K562 (cell line): ENCODE data around the gene ULK3. TPM values are rescaled to one million over a fixed set of nuclear protein-coding genes. Genes with fewer than 3 reads are reported as not detected.

Source experiments
- ATAC-seq: fragments of 200-7000 bp; cut with Tn5 transposase; 3 replicates; pipeline ENCODE4 v1.9.1; 2020; ENCODE audit warnings: moderate library complexity
- BruUV-seq: library from RNA; stranded (reverse); fragments of 400-500 nt; replicated peaks from 2 replicates; lab custom pipeline; 2021; lab: Mats Ljungman, UMichigan
- CTCF ChIA-PET: fragments of 300-600 bp; formaldehyde crosslinking; extraction: SDS; loops from one replicate; lab custom pipeline; 2021; ENCODE audit warnings: low intra/inter-chr PET ratio; lab: Yijun Ruan, JAX
- POLR2A ChIA-PET: fragments of 300-600, 350-650 bp; sonication (Branson Sonifier 250); formaldehyde crosslinking; extraction: SDS; loops from one replicate; lab custom pipeline; 2021; ENCODE audit warnings: antibody characterized with exemption, inconsistent platforms; lab: Yijun Ruan, JAX
- DNase-seq, 4 experiments: peaks; one replicate each; pipeline versions ENCODE4 v3.0.0 to v3.0.0-alpha.2; 2011 to 2018; ENCODE audit warnings: low spot score in 3 of 4, mixed read lengths in 3 of 4; ENCODE audit errors: extremely low read depth in 1 of 4
- FAIRE-seq: peaks from 2 replicates; lab custom pipeline; 2011; peaks lifted over from hg19 to GRCh38; lab: Jason Lieb, UNC
- H2AFZ ChIP-seq: 2 replicates; pipeline ENCODE4 v1.6.0; 2011; ENCODE audit warnings: low read depth, low read length, control low read depth, inconsistent platforms
- H3K27ac ChIP-seq: fragments of 200-600 bp; 3 replicates; pipeline ENCODE4 v1.8.0; 2011; ENCODE audit warnings: low read depth, mild to moderate bottlenecking, control low read depth, inconsistent platforms, low read length, moderate library complexity, mixed read lengths; ENCODE audit errors: extremely low read depth
- H3K27me3 ChIP-seq, 2 experiments: fragments of 300-600 bp in 1 of 2; 2 replicates in 1 of 2; 3 replicates in 1 of 2; pipeline versions ENCODE4 v1.6.0 to v1.8.0; 2011; ENCODE audit warnings: inconsistent platforms in 2 of 2, low read length in 2 of 2, mild to moderate bottlenecking in 1 of 2, mixed read lengths in 1 of 2, moderate library complexity in 1 of 2; ENCODE audit not compliant: control insufficient read depth in 2 of 2, insufficient read depth in 2 of 2
- H3K36me3 ChIP-seq: fragments of 300-600 bp; 3 replicates; pipeline ENCODE4 v1.8.0; 2011; ENCODE audit warnings: mild to moderate bottlenecking, low read length, inconsistent platforms; ENCODE audit not compliant: control insufficient read depth, insufficient read depth
- H3K4me1 ChIP-seq, 2 experiments: fragments of 200-600 bp in 1 of 2; replicated peaks in 1 of 2; 2 replicates in 1 of 2; 3 replicates in 1 of 2; pipeline versions ENCODE4 v1.5.1 to v1.8.0; 2011; ENCODE audit warnings: inconsistent platforms in 2 of 2, low read length in 2 of 2, mild to moderate bottlenecking in 1 of 2, mixed read lengths in 1 of 2, moderate library complexity in 1 of 2; ENCODE audit not compliant: control insufficient read depth in 2 of 2, insufficient read depth in 2 of 2
- H3K4me2 ChIP-seq: 2 replicates; pipeline ENCODE4 v1.6.1; 2011; ENCODE audit warnings: low read length, control low read depth, inconsistent platforms, mixed read lengths; ENCODE audit not compliant: insufficient read depth
- H3K4me3 ChIP-seq: fragments of 200-600 bp; sonication (generic), shearing (Covaris generic); 2 replicates; pipeline ENCODE4 v1.5.1; 2016; ENCODE audit warnings: control low read depth, inconsistent platforms
- H3K79me2 ChIP-seq: fragments of 200-600 bp; 3 replicates; pipeline ENCODE4 v1.8.0; 2011; ENCODE audit warnings: low read length, inconsistent platforms; ENCODE audit not compliant: control insufficient read depth, insufficient read depth
- H3K9ac ChIP-seq, 2 experiments: 2 replicates each; pipeline versions ENCODE4 v1.6.0 to v1.6.1; 2011; ENCODE audit warnings: low read depth in 2 of 2, low read length in 2 of 2, control low read depth in 1 of 2, inconsistent platforms in 1 of 2, mild to moderate bottlenecking in 1 of 2, mixed read lengths in 1 of 2; ENCODE audit not compliant: insufficient read depth in 1 of 2
- H3K9me1 ChIP-seq: one replicate; pipeline ENCODE4 v1.6.0; 2011; ENCODE audit warnings: inconsistent platforms, mild to moderate bottlenecking, low read length, moderate library complexity; ENCODE audit not compliant: control insufficient read depth, insufficient read depth
- H3K9me3 ChIP-seq: replicated peaks from 2 replicates; pipeline ENCODE4 v1.5.1; 2011; ENCODE audit warnings: low read depth, low read length, inconsistent platforms; ENCODE audit not compliant: control insufficient read depth, insufficient read depth
- H4K20me1 ChIP-seq: replicated peaks from 2 replicates; pipeline ENCODE4 v1.6.1; 2011; ENCODE audit warnings: low read length, inconsistent platforms, mixed read lengths; ENCODE audit not compliant: control insufficient read depth, insufficient read depth
- POLR2G ChIP-seq: fragments of 200-400 bp; formaldehyde crosslinking; IDR thresholded peaks from 2 replicates; pipeline ENCODE4 v1.6.1; 2017; ENCODE audit warnings: low read depth, mild to moderate bottlenecking, antibody characterized with exemption, low read length, moderate library complexity
- UBTF ChIP-seq, 2 experiments: IDR thresholded peaks; 2 replicates each; pipeline ENCODE4 v1.6.1; 2012; ENCODE audit warnings: improper control_type of control experiment in 2 of 2, low read depth in 2 of 2, low read length in 2 of 2, borderline replicate concordance in 1 of 2
- WGBS: fragments of 100-300 bp; shearing (Covaris generic); methylation state at CpG from one replicate; pipeline ENCODE4 v1.1.6; 2016; ENCODE audit warnings: low coverage, mixed read lengths; ENCODE audit not compliant: insufficient coverage; ENCODE audit errors: missing lambda C conversion rate; 5-methylcytosine and 5-hydroxymethylcytosine counted together
- in situ Hi-C: fragments of 300-500 bp; cut with MboI; formaldehyde crosslinking; loops from 4 replicates; pipeline ENCODE4 v1.15.0; 2018; ENCODE audit warnings: inconsistent platforms, mixed read lengths
- intact Hi-C: fragments of 100-400 bp; cut with micrococcal nuclease; formaldehyde crosslinking; loops from 2 replicates; pipeline ENCODE4 v1.14.2; 2022
- polyA plus RNA-seq, 8 experiments: library from polyadenylated mRNA; depleted of rRNA in 4 of 8; stranded (reverse) in 5 of 8; unstranded in 3 of 8; fragments of >200 nt; fragmentation: Nextera tagmentation in 2 of 8; fragmentation: Illumina TruSeq in 1 of 8; extraction: Ambion mirVana in 2 of 8; extraction: Trizol in 1 of 8; gene quantifications; 2 replicates each; pipeline versions ENCODE4 v1.2.1 to v1.2.3, GENCODE V29; 2011 to 2014; ENCODE audit warnings: inconsistent platforms in 1 of 8, missing spikeins in 1 of 8
- total RNA-seq, 7 experiments: library from RNA; depleted of rRNA in 6 of 7; stranded (reverse); fragments of >200 nt in 6 of 7; fragmentation: Illumina TruSeq in 2 of 7; extraction: Trizol in 2 of 7; gene quantifications; 2 replicates each; pipeline versions ENCODE4 v1.2.1 to v1.2.3, GENCODE V29; 2011 to 2021; ENCODE audit warnings: low replicate concordance in 1 of 7

ULK3 gene
- total and polyA plus RNA-seq, 9 of the 15 experiments (the other 6 are each of a cell fraction or from before 2014, with no cell fraction given), result 0.68 to 68.0 (median 34.9) TPM

- no peaks in the 10 kb centered on the region; the same call in 2 of the 3 replicates for H3K79me2 ChIP-seq
- H3K4me2 ChIP-seq, result no peak overlapping the region
- H4K20me1 ChIP-seq, result peaks cover 14% of the 10 kb centered on the region
- H3K36me3 ChIP-seq, result peaks cover 78% of the 10 kb centered on the region; the same call in 2 of the 3 replicates
- in situ Hi-C loops, result no loop called here
- DNase-seq (no peak), ATAC-seq (no peak)
- no peak overlapping the region for H3K27ac ChIP-seq
- no TSS peak for BruUV-seq
- 0 out of 4 replicates have a peak overlapping the region, but pooled peaks of 1 of the 2 experiments have one; percentile 19 for H3K9ac ChIP-seq
- H3K4me1 ChIP-seq, result peaks cover 0 to 43% of the 10 kb centered on the region in 2 experiments; a peak in 3 of 5 replicates
- TF ChIP-seq UBTF (IDR thresholded peaks at IDR 0.05; ENCODE audit: borderline replicate concordance in 1 of 2, low read depth in 2 of 2, low read length in 2 of 2), result no peak
- TF ChIP-seq POLR2G, result 0 out of 2 replicates have a peak, but pooled peaks have one; percentile 15
- TF ChIP-seq, all 486 proteins: peak for 1
- Histone ChIP-seq H2AFZ (no peak overlapping the region), H3K27me3 (no peaks in the 10 kb centered on the region), H3K9me3 (no peaks in the 10 kb centered on the region), H3K9me1 (peaks cover 10% of the 10 kb centered on the region), H3K4me3 (no peak overlapping the region)
- no peak for FAIRE-seq
- POLR2A ChIA-PET, result interaction anchor here (1.0 to 1.5 kb wide), 2 partner anchors 12 to 28 kb away, joined by 3 to 4 read pairs; no protein-coding TSS in a partner anchor
- 85% methylated on average over 11 of the region's 16 CpGs for WGBS
- CTCF ChIA-PET, result interaction anchor here (1.5 to 2.3 kb wide), 2 partner anchors 12 to 28 kb away, joined by 3 to 41 read pairs; no protein-coding TSS in a partner anchor
- intact Hi-C loops, result no loop called here
These were observed 43.6 kb downstream of the ULK3 start for GRCh38 chr15:74799255-74799855.
